Measurements from ENCODE around the gene SLC5A12. TPM values are rescaled to one million over a fixed set of nuclear protein-coding genes. Genes with fewer than 3 reads are reported as not detected.
"Not testable (repeated sequence)": the region's sequence is repeated elsewhere in the genome, so short reads cannot be mapped to it uniquely, and the experiment has no call there.

The SLC5A12 gene
- total RNA-seq, 1 experiment from 2014 or later, result not detected

DNA sequence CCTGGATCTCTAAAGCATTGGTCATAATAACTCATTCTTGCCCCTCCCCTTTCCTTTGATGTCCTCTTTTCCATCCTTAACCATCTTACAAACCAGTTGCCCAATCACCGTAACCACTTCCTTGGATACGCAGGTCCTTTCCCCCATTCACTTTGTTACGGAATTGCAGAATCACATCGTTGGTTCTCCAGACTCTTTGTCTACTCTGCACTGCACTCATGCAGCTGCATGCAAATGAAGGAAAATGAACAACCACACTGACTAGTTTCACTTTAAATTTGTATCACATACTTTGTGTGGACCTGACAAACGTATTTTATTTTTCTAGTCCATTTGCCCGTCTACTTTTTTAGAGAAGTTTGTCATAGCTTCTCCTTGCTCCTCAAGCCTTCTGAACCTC lies 69.9 kb downstream of the SLC5A12 start:
- H3K9me3 Mint-ChIP-seq (ENCODE audit: low read depth, unreplicated experiment), result no peaks in the 10 kb centered on the region
- TF ChIP-seq, protein P1, sequence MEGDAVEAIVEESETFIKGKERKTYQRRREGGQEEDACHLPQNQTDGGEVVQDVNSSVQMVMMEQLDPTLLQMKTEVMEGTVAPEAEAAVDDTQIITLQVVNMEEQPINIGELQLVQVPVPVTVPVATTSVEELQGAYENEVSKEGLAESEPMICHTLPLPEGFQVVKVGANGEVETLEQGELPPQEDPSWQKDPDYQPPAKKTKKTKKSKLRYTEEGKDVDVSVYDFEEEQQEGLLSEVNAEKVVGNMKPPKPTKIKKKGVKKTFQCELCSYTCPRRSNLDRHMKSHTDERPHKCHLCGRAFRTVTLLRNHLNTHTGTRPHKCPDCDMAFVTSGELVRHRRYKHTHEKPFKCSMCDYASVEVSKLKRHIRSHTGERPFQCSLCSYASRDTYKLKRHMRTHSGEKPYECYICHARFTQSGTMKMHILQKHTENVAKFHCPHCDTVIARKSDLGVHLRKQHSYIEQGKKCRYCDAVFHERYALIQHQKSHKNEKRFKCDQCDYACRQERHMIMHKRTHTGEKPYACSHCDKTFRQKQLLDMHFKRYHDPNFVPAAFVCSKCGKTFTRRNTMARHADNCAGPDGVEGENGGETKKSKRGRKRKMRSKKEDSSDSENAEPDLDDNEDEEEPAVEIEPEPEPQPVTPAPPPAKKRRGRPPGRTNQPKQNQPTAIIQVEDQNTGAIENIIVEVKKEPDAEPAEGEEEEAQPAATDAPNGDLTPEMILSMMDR (IDR thresholded peaks at IDR 0.05; ENCODE audit: unreplicated experiment), result no peak
- peaks cover 11% of the 10 kb centered on the region for H3K27me3 Mint-ChIP-seq (ENCODE audit: unreplicated experiment)
- no peak overlapping the region for H3K27ac Mint-ChIP-seq (ENCODE audit: unreplicated experiment)
- H3K4me1 Mint-ChIP-seq (ENCODE audit: low read depth, unreplicated experiment), result no peaks in the 10 kb centered on the region
- no peak overlapping the region for H3K4me3 Mint-ChIP-seq (ENCODE audit: low read depth, unreplicated experiment)
- no peaks in the 10 kb centered on the region for H3K36me3 Mint-ChIP-seq (ENCODE audit: insufficient read depth, unreplicated experiment)
- intact Hi-C loops (cut with micrococcal nuclease; ENCODE audit: unreplicated experiment), result loop anchor here (2.0 kb wide), 2 partner anchors 101 to 507 kb away; no protein-coding TSS in a partner anchor
- DNase-seq, result no peak
- no TSS peak for BruUV-seq (replicated peaks)
- CTCF ChIA-PET, result no interaction called here

DNA sequence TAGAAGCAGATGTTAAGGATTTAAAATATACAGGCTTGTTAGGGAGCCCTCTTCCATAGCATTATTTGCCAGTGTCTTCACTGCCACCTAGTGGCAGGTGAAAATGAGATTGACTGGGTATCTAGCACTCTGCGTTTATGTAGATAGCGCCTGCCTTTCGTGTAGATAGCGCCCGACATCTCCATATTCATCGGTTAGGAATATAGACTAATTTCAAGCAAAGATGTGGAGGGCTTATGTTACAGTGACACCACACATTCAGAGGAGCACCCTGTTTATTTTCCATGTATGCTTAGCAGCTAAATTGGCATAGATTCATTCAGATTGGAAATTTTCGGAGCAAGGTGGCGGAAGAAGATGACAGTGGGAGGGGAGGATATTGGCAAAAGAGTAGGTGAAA lies 72.0 kb downstream of the SLC5A12 start:
- H3K36me3 Mint-ChIP-seq (ENCODE audit: insufficient read depth, unreplicated experiment), result no peaks in the 10 kb centered on the region
- TF ChIP-seq, protein P1 (IDR thresholded peaks at IDR 0.05; ENCODE audit: unreplicated experiment), result peak; percentile 65
- intact Hi-C loops (cut with micrococcal nuclease; ENCODE audit: unreplicated experiment), result loop anchor here (1.0 to 10.0 kb wide), 5 partner anchors 65 to 509 kb away; no protein-coding TSS in a partner anchor
- CTCF ChIA-PET, result no interaction called here
- no TSS peak for BruUV-seq (replicated peaks)
- H3K27ac Mint-ChIP-seq (ENCODE audit: unreplicated experiment), result no peak overlapping the region
- H3K9me3 Mint-ChIP-seq (ENCODE audit: low read depth, unreplicated experiment), result no peaks in the 10 kb centered on the region
- DNase-seq, result peak; percentile 72
- H3K4me3 Mint-ChIP-seq (ENCODE audit: low read depth, unreplicated experiment), result no peak overlapping the region
- H3K27me3 Mint-ChIP-seq (ENCODE audit: unreplicated experiment), result peaks cover 11% of the 10 kb centered on the region
- no peaks in the 10 kb centered on the region for H3K4me1 Mint-ChIP-seq (ENCODE audit: low read depth, unreplicated experiment)

DNA sequence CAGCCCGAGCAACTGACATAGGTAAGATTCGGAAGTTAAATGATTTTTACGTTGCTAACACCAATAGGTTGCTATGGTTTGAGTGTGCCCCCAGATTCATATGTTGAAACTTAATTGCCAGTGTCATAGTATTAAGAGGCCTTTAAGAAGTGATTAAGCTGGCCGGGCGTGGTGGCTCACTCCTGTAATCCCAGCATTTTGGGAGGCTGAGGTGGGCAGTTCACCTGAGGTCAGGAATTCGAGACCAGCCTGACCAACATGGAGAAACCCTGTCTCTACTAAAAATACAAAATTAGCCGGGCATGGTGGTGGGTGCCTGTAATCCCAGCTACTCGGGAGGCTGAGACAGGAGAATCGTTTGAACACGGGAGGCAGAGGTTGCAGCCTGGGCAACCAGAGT lies 78.5 kb downstream of the SLC5A12 start:
- H3K4me1 Mint-ChIP-seq (ENCODE audit: low read depth, unreplicated experiment); BruUV-seq (replicated peaks); DNase-seq; CTCF ChIA-PET; H3K4me3 Mint-ChIP-seq (ENCODE audit: low read depth, unreplicated experiment); H3K9me3 Mint-ChIP-seq (ENCODE audit: low read depth, unreplicated experiment); H3K27me3 Mint-ChIP-seq (ENCODE audit: unreplicated experiment); H3K36me3 Mint-ChIP-seq (ENCODE audit: insufficient read depth, unreplicated experiment); H3K27ac Mint-ChIP-seq (ENCODE audit: unreplicated experiment): not testable (repeated sequence)
- intact Hi-C loops (cut with micrococcal nuclease; ENCODE audit: unreplicated experiment), result loop anchor here (10.0 kb wide), 1 partner anchor 169 kb away; no protein-coding TSS in a partner anchor

DNA sequence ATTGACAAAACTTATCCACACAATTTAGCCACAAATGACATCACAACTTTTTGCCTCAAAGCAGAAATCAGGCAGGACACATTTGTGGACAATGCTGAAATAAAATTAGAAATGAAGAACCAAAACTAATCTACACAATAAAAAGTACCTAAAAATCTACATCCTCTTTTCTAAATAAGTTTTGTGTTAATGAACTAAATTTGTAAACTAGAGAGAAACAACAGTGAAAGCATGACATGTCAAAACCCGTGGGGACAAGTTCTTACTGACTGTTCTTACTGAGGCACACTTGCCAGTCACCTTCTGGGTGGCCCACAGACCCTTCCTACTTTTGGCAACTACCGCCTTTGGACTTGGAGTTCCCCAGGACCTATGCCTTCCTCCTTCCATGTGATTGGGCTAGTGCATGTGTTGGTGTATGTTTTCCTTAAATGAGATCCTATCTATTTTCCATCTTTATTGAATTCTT lies 89.1 kb downstream of the SLC5A12 start:
- Mint-ChIP-seq H3K27me3 (ENCODE audit: unreplicated experiment) (no peaks in the 10 kb centered on the region), H3K9me3 (ENCODE audit: low read depth, unreplicated experiment) (no peaks in the 10 kb centered on the region), H3K4me3 (ENCODE audit: low read depth, unreplicated experiment) (no peak overlapping the region), H3K4me1 (ENCODE audit: low read depth, unreplicated experiment) (no peaks in the 10 kb centered on the region), H3K27ac (ENCODE audit: unreplicated experiment) (no peak overlapping the region), H3K36me3 (ENCODE audit: insufficient read depth, unreplicated experiment) (no peaks in the 10 kb centered on the region)
- no peak for DNase-seq
- TF ChIP-seq, protein P1 (IDR thresholded peaks at IDR 0.05; ENCODE audit: unreplicated experiment), result no peak
- intact Hi-C loops (cut with micrococcal nuclease; ENCODE audit: unreplicated experiment), result no loop called here
- CTCF ChIA-PET, result no interaction called here
- no TSS peak for BruUV-seq (replicated peaks)

DNA sequence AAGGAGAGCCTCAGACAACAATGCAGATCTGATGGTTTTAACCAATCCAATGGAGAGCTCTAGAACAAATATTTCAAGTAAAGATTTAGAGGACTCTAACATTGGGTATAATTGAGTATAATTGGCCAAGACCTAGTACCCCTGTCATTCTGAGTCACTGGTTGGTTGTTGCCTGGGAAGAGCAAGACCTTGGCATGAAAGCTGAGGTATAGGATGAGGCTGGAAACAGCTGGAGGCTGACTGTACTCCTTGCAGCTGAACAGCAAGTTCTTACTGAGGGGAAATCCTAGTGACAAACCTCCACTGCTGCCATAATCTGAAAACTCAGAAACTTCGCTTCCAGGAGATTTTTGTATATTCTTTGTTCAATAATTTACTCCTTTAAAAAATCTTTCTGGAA lies 95.5 kb downstream of the SLC5A12 start:
- CTCF ChIA-PET, result no interaction called here
- H3K9me3 Mint-ChIP-seq (ENCODE audit: low read depth, unreplicated experiment), result no peaks in the 10 kb centered on the region

More for the DNA sequence above, 95.5 kb downstream of the SLC5A12 start:
- H3K4me3 Mint-ChIP-seq (ENCODE audit: low read depth, unreplicated experiment), result no peak overlapping the region
- no peak overlapping the region for H3K27ac Mint-ChIP-seq (ENCODE audit: unreplicated experiment)
- intact Hi-C loops (cut with micrococcal nuclease; ENCODE audit: unreplicated experiment), result no loop called here
- no TSS peak for BruUV-seq (replicated peaks)
- no peak for DNase-seq
- peaks cover 3% of the 10 kb centered on the region for H3K4me1 Mint-ChIP-seq (ENCODE audit: low read depth, unreplicated experiment)
- TF ChIP-seq, protein P1 (IDR thresholded peaks at IDR 0.05; ENCODE audit: unreplicated experiment), result no peak
- no peaks in the 10 kb centered on the region for H3K36me3 Mint-ChIP-seq (ENCODE audit: insufficient read depth, unreplicated experiment)
- H3K27me3 Mint-ChIP-seq (ENCODE audit: unreplicated experiment), result no peaks in the 10 kb centered on the region
